SK-N-SH treated with all-trans-retinoic acid at 6 μM for 48 hours (cell line): ENCODE results near the gene VCL.

Experiments used
- ATAC-seq: fragments of 200-7000 bp; cut with Tn5 transposase; 3 replicates; pipeline ENCODE4 v1.9.1; 2020; ENCODE audit warnings: mild to moderate bottlenecking, moderate library complexity
- BACH2 ChIP-seq: fragments of 250-450 bp; sonication (Bioruptor Pico); IDR thresholded peaks from 2 replicates; pipeline ENCODE4 v1.9.0; 2021; ENCODE audit warnings: mild to moderate bottlenecking, borderline replicate concordance
- CREB5 ChIP-seq: fragments of 250-450 bp; sonication (Bioruptor Pico); IDR thresholded peaks from 2 replicates; pipeline ENCODE4 v1.5.1; 2020; ENCODE audit warnings: low read depth, mild to moderate bottlenecking, moderate library complexity
- CSDC2 ChIP-seq: fragments of 250-450 bp; sonication (Bioruptor Pico); IDR thresholded peaks from 2 replicates; pipeline ENCODE4 v1.5.0; 2020; ENCODE audit warnings: mild to moderate bottlenecking, moderate library complexity
- ESRRG ChIP-seq: fragments of 250-450 bp; sonication (Bioruptor Pico); IDR thresholded peaks from 2 replicates; pipeline ENCODE4 v1.6.1; 2021; ENCODE audit warnings: mild to moderate bottlenecking
- GLIS3 ChIP-seq: fragments of 250-450 bp; sonication (Bioruptor Pico); IDR thresholded peaks from 2 replicates; pipeline ENCODE4 v1.5.0; 2020; ENCODE audit warnings: mild to moderate bottlenecking, moderate library complexity
- ISL1 ChIP-seq: fragments of 250-450 bp; sonication (Bioruptor Pico); IDR thresholded peaks from 2 replicates; pipeline ENCODE4 v2.1.2; 2022; ENCODE audit warnings: mild to moderate bottlenecking, moderate library complexity
- POU6F1 ChIP-seq: fragments of 250-450 bp; sonication (Bioruptor Pico); IDR thresholded peaks from 2 replicates; pipeline ENCODE4 v1.8.0; 2021; ENCODE audit warnings: low read depth, mild to moderate bottlenecking, moderate library complexity, borderline replicate concordance
- PPARA ChIP-seq: fragments of 250-450 bp; sonication (Bioruptor Pico); IDR thresholded peaks from 2 replicates; pipeline ENCODE4 v1.5.0; 2020; ENCODE audit warnings: mild to moderate bottlenecking, borderline replicate concordance
- RARB ChIP-seq: fragments of 250-450 bp; sonication (Bioruptor Pico); IDR thresholded peaks from 2 replicates; pipeline ENCODE4 v1.8.0; 2021; ENCODE audit warnings: mild to moderate bottlenecking, moderate library complexity
- SNAI2 ChIP-seq: fragments of 250-450 bp; sonication (Bioruptor Pico); IDR thresholded peaks from 2 replicates; pipeline ENCODE4 v1.5.0; 2020; ENCODE audit warnings: mild to moderate bottlenecking, moderate library complexity
- TCF4 ChIP-seq: fragments of 250-450 bp; sonication (Bioruptor Pico); IDR thresholded peaks from 2 replicates; pipeline ENCODE4 v1.8.0; 2021; ENCODE audit warnings: mild to moderate bottlenecking, moderate library complexity, borderline replicate concordance
- TOX ChIP-seq: fragments of 250-450 bp; sonication (Bioruptor Pico); IDR thresholded peaks from 2 replicates; pipeline ENCODE4 v1.8.0; 2021; ENCODE audit warnings: mild to moderate bottlenecking, moderate library complexity, borderline replicate concordance
- TSHZ2 ChIP-seq: fragments of 250-450 bp; sonication (Bioruptor Pico); IDR thresholded peaks from 2 replicates; pipeline ENCODE4 v1.5.0; 2020; ENCODE audit warnings: mild to moderate bottlenecking, moderate library complexity
- ZC3H10 ChIP-seq: fragments of 250-450 bp; sonication (Bioruptor Pico); IDR thresholded peaks from 2 replicates; pipeline ENCODE4 v1.5.1; 2021; ENCODE audit warnings: mild to moderate bottlenecking, moderate library complexity
- ZFP30 ChIP-seq: fragments of 450-650 bp; formaldehyde crosslinking; IDR thresholded peaks from 2 replicates; pipeline ENCODE4 v1.5.0; 2022; ENCODE audit warnings: mild to moderate bottlenecking, moderate library complexity
- ZNF565 ChIP-seq: fragments of 450-650 bp; formaldehyde crosslinking; conservative IDR thresholded peaks from 2 replicates; pipeline ENCODE4 v1.5.0; 2020; ENCODE audit warnings: low read depth, mild to moderate bottlenecking, moderate library complexity
- ZNF8 ChIP-seq: fragments of 450-650 bp; formaldehyde crosslinking; IDR thresholded peaks from 2 replicates; pipeline ENCODE4 v1.5.0; 2020; ENCODE audit warnings: mild to moderate bottlenecking, moderate library complexity
- TF ChIP-seq, protein P1 (sequence below): fragments of 250-450 bp; sonication (Bioruptor Pico); IDR thresholded peaks from 2 replicates; pipeline ENCODE4 v1.5.1; 2021; ENCODE audit warnings: mild to moderate bottlenecking, moderate library complexity
- TF ChIP-seq, protein P2 (sequence below): fragments of 250-450 bp; sonication (Bioruptor Pico); IDR thresholded peaks from 2 replicates; pipeline ENCODE4 v1.8.0; 2020; ENCODE audit warnings: mild to moderate bottlenecking, moderate library complexity, borderline replicate concordance

Gene VCL

GRCh38 chr10:74032900-74033655 lies 35.2 kb downstream of the VCL start (continued):
- TF ChIP-seq, protein P1, sequence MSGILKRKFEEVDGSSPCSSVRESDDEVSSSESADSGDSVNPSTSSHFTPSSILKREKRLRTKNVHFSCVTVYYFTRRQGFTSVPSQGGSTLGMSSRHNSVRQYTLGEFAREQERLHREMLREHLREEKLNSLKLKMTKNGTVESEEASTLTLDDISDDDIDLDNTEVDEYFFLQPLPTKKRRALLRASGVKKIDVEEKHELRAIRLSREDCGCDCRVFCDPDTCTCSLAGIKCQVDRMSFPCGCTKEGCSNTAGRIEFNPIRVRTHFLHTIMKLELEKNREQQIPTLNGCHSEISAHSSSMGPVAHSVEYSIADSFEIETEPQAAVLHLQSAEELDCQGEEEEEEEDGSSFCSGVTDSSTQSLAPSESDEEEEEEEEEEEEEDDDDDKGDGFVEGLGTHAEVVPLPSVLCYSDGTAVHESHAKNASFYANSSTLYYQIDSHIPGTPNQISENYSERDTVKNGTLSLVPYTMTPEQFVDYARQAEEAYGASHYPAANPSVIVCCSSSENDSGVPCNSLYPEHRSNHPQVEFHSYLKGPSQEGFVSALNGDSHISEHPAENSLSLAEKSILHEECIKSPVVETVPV, result no peak

GRCh38 chr10:74033702-74034101 lies 35.8 kb downstream of the VCL start:
- TF ChIP-seq, protein P1, result no peak
- no peak for TF ChIP-seq ZC3H10 (CRISPR knock-in tag)
- no peak for TF ChIP-seq CREB5 (CRISPR knock-in tag)
- TF ChIP-seq, protein P2, sequence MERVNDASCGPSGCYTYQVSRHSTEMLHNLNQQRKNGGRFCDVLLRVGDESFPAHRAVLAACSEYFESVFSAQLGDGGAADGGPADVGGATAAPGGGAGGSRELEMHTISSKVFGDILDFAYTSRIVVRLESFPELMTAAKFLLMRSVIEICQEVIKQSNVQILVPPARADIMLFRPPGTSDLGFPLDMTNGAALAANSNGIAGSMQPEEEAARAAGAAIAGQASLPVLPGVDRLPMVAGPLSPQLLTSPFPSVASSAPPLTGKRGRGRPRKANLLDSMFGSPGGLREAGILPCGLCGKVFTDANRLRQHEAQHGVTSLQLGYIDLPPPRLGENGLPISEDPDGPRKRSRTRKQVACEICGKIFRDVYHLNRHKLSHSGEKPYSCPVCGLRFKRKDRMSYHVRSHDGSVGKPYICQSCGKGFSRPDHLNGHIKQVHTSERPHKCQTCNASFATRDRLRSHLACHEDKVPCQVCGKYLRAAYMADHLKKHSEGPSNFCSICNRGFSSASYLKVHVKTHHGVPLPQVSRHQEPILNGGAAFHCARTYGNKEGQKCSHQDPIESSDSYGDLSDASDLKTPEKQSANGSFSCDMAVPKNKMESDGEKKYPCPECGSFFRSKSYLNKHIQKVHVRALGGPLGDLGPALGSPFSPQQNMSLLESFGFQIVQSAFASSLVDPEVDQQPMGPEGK (CRISPR knock-in tag), result no peak
- no peak for TF ChIP-seq TCF4 (CRISPR knock-in tag)
- TF ChIP-seq GLIS3, result no peak
- TF ChIP-seq PPARA (CRISPR knock-in tag), result no peak
- TF ChIP-seq ZFP30, result no peak
- TF ChIP-seq ZNF565, result no peak
- no peak for TF ChIP-seq TOX
- TF ChIP-seq CSDC2 (CRISPR knock-in tag), result no peak
- no peak for TF ChIP-seq ISL1 (CRISPR knock-in tag)
- TF ChIP-seq TSHZ2 (CRISPR knock-in tag), result no peak
- TF ChIP-seq ESRRG (CRISPR knock-in tag), result no peak
- TF ChIP-seq ZNF8 (CRISPR knock-in tag), result no peak
- TF ChIP-seq SNAI2 (CRISPR knock-in tag), result no peak
- no peak for TF ChIP-seq RARB (CRISPR knock-in tag)
- TF ChIP-seq POU6F1 (CRISPR knock-in tag), result no peak
- no peak for TF ChIP-seq BACH2
- TF ChIP-seq, all 23 proteins: peak for 0
- no peak for ATAC-seq

- TF ChIP-seq TSHZ2 (CRISPR knock-in tag) (no peak), CSDC2 (CRISPR knock-in tag) (no peak)
- peak; percentile 1; the same call in 2 of the 3 replicates for ATAC-seq
Measured at GRCh38 chr10:74034301-74034700, 36.4 kb downstream of the VCL start.
